Measurements from ENCODE around the gene ADAMTS10.

DNA sequence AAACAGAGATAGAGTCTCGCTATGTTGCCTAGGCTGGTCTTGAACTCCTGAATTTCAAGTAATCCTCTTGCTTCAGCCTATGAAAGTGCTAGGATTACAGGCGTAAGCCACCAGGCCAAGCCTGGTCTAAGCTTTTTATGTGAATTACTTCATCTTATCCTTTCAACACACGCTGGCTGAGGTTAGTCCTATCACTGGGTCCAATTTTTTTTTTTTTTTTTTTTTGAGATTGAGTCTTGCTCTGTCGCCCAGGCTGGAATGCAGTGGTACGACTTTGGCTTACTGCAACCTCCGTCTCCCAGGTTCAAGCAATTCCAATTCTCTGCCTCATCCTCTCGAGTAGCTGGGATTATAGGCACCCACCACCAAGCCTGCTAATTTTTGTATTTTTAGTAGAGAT, 43.7 kb downstream of the ADAMTS10 start:
- TF ChIP-seq POLR2A (IDR thresholded peaks at IDR 0.05; ENCODE audit: low read depth, low read length) (no peak), EZH2 (IDR thresholded peaks at IDR 0.05; ENCODE audit: borderline replicate concordance, low read depth, low read length, severe bottlenecking) (no peak), POLR2AphosphoS5 (IDR thresholded peaks at IDR 0.05; ENCODE audit: insufficient read depth, low read depth, low read length) (no peak), GATA2 (IDR thresholded peaks at IDR 0.05; ENCODE audit: insufficient read depth, insufficient read length, low read depth, low read length) (no peak)
- TF ChIP-seq, protein P1, sequence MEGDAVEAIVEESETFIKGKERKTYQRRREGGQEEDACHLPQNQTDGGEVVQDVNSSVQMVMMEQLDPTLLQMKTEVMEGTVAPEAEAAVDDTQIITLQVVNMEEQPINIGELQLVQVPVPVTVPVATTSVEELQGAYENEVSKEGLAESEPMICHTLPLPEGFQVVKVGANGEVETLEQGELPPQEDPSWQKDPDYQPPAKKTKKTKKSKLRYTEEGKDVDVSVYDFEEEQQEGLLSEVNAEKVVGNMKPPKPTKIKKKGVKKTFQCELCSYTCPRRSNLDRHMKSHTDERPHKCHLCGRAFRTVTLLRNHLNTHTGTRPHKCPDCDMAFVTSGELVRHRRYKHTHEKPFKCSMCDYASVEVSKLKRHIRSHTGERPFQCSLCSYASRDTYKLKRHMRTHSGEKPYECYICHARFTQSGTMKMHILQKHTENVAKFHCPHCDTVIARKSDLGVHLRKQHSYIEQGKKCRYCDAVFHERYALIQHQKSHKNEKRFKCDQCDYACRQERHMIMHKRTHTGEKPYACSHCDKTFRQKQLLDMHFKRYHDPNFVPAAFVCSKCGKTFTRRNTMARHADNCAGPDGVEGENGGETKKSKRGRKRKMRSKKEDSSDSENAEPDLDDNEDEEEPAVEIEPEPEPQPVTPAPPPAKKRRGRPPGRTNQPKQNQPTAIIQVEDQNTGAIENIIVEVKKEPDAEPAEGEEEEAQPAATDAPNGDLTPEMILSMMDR (IDR thresholded peaks at IDR 0.05; ENCODE audit: extremely low read depth in 1 of 2, insufficient read depth in 1 of 2, low read depth in 1 of 2, low read length in 2 of 2) = no peak
- TF ChIP-seq, protein P2, sequence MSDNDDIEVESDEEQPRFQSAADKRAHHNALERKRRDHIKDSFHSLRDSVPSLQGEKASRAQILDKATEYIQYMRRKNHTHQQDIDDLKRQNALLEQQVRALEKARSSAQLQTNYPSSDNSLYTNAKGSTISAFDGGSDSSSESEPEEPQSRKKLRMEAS (IDR thresholded peaks at IDR 0.05; ENCODE audit: insufficient read depth, insufficient read length) = no peak

Data from endothelial cell of umbilical vein (primary cell).